HG03354 (cell line): ENCODE results near the gene SLC35G3.
"Not testable (repeated sequence)": the region's sequence is repeated elsewhere in the genome, so short reads cannot be mapped to it uniquely, and the experiment has no call there.

ENCODE experiments used
- ATAC-seq: cut with Tn5 transposase; IDR thresholded peaks from one replicate; pipeline ENCODE4 v1.9.1; 2021; ENCODE audit warnings: mild to moderate bottlenecking; ENCODE audit not compliant: unreplicated experiment, poor library complexity, severe bottlenecking

Gene SLC35G3

DNA sequence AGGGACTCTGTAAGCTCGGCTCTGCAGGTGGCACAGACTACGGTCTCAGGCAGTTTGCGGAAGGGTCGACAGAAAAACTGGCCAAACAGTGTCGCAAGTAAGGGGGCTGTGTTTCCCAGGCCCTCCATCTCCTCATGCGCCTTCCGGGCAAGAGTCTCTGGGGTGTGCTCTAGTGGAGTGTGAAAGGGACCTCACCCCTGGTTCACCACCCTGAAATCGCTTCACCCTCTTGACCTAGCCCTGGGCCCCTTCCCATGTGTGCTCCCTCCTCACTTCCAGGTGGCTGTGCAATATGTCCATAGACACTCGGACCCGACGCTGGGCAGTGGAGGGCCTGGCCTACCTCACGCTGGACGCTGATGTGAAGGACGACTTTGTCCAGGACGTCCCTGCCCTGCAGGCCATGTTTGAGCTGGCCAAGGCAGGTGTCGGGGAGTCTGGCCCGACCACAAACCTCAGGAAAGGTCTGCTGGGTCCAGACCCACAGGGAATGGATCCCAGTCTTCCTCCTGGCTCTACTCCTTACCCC lies 24.3 kb downstream of the SLC35G3 start:
- no peak for ATAC-seq

DNA sequence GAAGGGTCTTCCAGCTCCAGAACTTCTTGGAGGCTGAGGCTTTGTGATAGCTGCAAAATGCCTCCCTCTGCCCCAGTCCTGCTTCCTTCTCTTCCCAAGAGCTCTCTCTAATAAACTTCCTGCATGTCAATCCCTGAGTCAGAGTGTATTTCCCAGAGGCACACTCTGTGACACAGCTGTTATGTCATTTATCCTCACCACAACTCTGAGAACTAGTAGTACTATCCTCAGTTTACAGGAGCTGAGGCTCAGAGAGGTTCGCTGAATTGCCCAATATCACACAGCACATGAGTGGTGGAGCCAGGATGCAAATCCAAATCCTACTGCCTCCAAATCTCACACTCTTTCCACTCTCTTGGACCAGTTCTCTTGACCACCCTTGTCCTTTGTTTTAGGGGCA lies 26.5 kb downstream of the SLC35G3 start:
- no peak for ATAC-seq

DNA sequence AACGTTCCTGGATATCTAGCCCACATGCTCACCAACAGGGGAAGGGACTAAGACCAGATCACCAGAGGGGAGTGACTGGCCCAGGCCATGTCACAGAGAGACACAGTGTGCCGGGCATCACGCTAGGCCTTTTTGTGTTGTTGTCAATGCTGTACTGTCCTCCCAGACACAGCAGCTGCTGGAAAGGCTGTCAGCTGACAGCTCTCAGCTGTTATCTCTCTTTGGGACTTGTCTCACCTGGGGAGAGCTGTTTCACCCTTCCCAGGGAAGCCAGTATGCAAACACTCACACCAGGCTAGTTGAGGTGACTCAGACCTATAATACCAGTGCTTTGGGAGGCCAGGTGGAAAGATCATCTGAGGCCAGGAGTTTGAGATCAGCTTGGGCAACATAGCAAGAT lies 27.1 kb downstream of the SLC35G3 start:
- no peak for ATAC-seq

DNA sequence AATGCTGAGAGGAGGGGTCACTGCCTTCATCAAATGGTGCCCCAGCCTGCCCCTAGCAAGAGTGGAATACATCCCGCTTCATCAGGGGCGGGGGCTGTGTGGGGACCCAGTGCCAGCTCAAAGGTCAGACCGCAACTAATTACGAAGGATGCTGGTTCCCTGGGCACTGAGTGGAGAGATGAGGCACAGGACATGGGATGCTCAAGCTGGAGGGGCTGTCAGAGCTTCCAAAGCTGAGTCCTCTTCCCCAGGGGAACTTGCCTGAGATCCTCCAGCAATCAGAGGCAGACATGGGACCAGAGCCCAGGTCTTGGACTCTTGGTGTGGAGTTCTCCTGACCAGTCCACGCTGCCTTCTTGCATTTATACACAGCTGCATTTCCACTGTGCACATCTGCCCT lies 27.7 kb downstream of the SLC35G3 start:
- no peak for ATAC-seq

DNA sequence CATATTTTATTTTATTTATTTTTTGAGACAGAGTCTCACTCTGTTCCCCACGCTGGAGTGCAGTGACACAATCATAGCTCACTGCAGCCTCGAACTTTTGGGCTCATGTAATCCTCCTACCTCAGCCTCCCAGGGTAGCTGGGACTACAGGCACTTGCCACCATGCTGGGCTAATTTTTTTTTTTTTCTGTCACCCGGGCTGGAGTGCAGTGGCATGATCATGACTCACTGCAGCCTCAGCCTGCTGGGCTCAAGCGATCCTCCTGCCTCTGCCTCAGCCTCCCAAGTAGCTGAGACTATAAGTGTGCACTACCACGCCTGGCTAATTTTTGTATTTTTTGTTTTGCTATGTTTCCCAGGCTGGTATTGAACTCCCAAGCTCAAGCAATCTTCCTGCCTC lies 29.5 kb downstream of the SLC35G3 start:
- no peak for ATAC-seq

DNA sequence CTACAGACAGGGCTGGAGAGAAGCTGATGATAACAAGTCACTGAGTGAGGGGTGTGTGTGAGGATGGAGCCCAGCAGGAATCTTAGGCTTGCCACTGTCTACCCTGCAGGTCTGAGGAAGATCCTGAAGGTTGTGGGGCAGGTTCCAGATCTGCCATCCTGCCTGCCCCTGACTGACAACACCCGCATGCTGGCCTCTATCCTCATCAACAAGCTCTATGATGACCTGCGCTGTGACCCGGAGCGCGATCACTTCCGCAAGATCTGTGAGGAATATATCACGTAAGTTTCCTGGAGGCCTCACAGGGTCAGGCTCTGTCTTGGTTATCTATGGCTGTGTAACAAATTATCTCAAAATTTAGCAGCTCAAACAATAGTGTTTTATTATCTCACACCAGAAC lies 30.3 kb downstream of the SLC35G3 start:
- ATAC-seq = no peak

DNA sequence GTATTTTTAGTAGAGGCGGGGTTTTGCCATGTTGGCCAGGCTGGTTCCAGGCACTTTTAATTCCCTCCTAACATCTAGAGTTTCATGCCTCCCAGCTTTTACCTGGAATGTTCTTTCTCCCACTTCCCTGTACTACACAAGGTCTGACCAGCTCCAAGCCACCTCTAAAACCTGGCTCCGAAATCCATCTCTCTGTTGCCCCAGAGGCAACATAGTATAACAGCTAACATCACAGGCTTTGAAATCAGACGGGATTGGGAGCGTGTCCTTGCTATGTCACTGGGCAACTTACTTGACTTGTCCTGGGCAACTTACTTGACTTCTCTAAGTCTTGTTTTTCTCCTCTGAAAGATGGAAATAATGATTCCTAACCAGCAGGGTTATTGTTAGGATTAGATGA lies 31.4 kb downstream of the SLC35G3 start:
- ATAC-seq = no peak

DNA sequence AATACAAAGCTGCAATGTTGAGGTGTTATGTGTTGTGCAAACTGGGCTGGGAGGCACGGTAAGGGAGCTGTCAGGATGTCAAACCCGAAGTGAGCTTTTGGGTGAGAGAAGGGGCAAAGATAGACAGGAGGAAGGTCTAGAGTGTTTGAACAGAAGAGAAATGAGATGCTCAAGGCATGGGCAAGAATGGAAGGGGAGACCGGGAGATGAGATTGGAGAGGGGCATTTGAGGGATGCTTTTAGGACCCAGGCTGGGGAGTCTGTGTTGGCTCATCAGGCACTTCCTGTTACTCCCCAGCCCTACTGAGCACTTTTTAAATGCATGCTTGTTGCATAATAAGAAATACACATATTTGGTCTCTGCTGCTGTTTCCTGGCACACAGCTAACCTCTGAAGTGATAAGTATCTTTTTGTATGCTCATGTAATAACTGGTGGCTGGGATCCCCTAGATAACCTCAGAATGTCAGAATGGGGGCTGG lies 32.9 kb downstream of the SLC35G3 start:
- no peak for ATAC-seq

DNA sequence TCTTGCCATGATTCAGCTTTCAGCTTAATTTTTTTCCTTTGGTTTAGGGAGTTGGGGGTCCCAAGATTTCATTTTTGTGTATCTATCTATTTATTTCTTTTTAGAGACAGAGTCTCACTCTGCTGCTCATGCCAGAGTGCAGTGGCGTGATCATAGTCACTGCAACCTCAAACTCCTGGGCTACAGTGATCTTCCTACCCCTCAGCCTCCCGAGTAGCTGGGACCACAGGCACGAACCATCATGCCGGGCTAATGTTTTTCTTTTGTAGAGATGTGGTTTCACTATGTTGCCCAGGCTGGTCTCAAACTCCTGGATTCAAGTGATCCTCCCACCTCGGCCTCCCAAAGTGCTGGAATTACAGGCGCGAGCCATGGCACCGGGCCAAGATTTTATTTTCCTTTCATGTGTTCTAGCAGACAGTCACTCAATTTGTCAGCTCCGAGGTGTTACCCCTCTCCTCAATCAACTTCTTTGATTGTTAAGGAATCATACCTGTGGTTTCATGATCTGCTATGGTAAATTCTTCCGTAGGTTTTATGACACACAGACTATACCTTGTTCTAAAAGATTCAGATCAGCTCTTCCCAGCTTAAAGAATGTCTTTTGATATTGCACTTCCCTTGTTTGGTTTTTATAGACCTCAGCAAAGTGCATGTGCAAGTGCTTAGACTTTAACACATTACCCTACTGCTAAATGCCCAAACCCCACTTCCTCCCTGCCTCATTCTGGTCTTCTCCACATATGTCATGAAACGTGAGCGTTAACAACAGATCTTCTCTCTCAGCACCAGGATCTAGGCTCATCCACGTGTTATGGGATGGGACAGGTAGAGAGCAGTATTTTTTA lies 33.6 kb downstream of the SLC35G3 start:
- ATAC-seq = no peak

DNA sequence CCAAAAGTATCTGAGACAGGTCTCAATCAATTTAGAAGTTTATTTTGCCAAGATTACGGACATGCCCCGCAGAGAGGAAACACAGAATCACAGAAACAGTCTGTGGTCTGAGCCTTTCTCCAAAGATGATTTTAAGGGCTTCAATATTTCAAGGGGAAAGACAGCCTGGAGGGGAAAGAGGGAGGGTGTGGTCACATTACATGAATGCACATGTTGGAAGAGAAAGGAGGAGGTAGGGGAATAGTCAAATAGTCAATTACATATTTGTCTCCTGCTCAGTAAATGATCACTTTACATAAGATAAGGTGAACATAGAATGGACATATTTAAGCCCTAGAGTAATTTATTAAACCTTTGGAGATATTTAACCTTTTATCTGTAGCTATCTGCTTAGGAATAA lies 34.3 kb downstream of the SLC35G3 start:
- no peak for ATAC-seq

DNA sequence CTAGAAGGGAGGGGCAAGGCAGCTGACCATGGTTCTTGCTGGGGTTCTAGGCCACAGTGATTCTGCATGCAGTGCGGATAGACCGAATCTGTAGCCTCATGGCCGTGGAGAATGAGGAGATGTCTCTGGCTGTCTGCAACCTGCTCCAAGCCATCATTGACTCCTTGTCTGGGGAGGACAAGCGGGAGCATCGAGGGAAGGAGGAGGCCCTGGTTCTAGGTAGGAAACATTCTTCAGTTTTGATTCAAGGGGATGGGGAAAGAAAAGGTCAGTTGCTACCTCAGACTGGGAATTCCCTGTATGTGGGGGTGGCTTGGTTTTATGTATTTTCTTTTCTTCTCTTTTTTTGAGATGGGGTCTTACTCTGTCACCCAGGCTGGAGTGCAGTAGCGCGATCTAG lies 38.9 kb downstream of the SLC35G3 start:
- no peak for ATAC-seq

DNA sequence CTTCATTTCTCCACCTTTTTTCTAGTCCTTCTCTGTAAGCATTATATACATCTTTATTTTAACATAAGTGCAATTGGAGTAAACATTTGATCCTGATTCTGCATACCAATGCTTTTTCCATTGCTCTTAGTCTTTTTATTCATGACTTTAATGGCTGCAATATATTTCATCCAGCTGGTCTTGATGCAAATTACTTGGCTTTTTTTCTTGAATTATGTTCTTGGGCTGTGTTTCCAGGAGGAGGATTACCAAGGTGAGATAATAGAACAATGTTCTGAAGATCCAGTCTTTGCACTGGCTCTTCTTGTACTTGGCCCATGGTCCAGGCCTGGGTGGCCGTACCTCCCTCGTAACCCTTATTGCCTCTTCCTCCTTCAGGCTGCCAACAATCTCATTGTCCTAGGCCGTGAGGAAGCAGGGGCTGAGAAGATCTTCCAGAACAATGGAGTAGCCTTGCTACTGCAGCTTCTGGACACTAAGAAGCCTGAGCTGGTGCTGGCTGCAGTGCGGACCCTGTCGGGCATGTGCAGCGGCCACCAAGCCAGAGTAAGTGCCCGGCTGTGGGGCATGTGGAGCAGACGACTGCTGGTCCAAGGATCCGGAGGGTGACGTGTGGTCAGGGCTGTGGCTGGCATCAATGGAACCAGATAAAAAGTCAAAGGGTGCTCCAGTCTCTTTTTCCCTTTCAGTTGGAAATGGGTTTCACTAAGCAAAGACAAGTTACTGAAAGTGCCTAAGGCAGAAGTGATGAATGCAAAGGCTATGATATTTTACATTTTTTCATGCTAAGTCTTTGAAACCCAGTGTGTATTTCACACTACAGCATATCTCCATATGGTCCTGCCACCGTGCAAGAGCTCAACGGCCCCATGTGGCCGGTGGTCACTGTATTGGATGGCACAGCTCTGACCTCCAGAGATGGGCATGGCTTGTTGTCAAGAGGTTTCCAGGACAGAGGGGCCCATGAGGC lies 39.7 kb downstream of the SLC35G3 start:
- ATAC-seq = no peak

DNA sequence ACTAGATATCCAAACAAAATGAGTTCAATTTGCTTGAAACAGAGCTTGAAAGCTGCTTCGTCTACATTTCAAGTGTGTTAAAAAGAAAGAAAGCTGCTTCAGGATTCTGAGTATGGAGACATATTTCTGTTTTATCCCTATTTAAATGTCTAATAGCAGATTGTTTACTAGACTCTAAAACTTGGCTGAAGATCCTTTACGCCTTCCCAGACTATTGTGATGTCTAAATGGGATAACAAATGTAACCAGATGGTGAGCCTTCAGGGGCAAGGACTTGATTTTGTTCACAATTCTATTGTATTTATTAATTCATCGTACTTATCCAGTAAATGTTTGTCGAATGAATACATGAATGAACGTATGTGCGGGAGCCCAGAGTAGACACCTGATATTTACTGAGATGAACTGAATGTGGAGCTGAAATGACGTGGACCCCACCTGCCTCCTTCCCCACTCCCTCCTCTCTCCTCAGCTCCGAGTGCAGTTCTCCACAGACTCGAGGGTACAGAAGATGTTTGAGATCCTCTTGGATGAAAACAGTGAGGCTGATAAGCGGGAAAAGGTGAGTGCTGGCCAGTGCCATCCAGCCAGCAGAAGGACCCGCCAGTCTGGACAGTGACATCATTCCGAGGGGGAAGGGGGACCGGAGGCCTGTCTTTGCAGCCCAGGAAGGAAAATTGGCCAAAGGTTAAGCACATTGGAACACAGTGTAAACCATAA lies 41.6 kb downstream of the SLC35G3 start:
- ATAC-seq = no peak

DNA sequence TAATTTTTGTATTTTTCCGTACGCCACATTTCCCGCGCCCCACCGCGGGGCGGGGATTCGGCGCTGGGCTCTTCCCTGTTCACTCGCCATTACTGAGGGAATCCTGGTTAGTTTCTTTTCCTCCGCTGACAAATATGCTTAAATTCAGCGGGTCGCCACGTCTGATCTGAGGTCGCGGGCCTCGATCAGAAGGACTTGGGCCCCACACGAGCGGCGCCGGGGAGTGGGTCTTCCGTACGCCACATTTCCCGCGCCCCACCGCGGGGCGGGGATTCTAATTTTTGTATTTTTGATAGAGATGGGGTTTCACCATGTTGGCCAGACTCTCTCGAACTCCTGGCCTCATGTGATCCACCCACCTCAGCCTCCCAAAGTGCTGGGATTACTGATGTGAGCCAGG lies 43.1 kb downstream of the SLC35G3 start:
- not testable (repeated sequence) for ATAC-seq

DNA sequence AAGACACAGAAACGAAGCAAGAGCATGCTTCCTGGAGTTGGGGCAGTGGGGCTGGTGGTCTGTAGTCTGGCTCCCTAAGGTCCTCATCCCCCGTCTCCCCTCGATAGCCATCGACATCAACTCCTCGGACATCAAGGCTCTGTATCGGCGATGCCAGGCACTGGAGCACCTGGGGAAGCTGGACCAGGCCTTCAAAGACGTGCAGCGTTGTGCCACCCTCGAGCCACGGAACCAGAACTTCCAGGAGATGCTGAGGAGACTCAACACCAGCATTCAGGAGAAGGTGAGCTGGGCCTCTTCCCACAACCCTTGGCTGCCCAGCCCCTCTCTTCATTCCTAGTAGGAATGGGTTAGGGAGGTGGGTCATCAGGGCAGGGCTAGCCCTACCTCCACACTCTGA lies 44.3 kb downstream of the SLC35G3 start:
- ATAC-seq = no peak

DNA sequence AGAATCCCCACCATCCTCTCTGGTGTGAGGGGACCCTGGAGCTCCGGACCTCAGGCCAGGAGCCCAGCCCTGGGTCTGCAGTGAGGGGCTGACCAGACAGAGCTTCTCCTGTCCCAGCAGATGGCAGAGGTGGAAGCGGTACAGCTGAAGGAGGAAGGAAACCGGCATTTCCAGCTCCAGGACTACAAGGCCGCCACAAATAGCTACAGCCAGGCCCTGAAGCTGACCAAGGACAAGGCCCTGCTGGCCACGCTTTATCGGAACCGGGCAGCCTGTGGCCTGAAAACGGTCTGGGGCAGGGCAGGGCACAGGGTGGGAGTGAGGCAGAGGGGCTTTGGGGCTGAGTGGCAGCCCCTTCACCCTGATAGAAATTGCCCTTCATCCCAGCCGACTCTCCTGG lies 46.0 kb downstream of the SLC35G3 start:
- ATAC-seq = no peak

DNA sequence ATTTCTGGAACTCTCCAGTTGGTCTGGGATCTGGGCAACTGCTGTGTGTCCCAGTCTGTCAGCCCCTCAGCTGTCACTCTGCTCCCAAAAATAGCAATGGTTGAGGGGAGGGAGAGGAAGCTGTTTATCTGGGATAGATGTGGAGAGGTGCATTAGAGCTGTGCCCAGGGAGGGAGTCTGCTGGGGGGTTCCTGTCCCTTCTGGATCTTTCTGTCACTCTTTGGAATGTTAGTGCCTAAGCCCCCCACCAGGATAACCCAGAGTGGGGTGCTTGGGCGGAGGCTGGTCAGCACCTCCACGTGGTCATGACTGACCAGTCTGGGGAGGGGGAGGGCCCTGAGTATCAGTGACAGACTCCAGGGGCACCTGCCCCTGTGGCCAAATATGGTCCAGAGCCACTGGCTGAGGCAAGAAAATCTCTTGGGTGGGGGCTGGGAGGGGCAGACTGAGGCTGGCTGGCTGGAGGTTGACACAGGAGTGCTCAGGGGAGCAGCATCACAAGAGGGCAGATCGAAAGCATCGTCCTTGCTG lies 46.8 kb downstream of the SLC35G3 start, which contains the start of gene UNC45B:
Gene UNC45B (plus strand): TSS at position 443 of the 531 bp plus-strand sequence. CDS start 447 bp downstream, outside the sequence.
- no peak for ATAC-seq

DNA sequence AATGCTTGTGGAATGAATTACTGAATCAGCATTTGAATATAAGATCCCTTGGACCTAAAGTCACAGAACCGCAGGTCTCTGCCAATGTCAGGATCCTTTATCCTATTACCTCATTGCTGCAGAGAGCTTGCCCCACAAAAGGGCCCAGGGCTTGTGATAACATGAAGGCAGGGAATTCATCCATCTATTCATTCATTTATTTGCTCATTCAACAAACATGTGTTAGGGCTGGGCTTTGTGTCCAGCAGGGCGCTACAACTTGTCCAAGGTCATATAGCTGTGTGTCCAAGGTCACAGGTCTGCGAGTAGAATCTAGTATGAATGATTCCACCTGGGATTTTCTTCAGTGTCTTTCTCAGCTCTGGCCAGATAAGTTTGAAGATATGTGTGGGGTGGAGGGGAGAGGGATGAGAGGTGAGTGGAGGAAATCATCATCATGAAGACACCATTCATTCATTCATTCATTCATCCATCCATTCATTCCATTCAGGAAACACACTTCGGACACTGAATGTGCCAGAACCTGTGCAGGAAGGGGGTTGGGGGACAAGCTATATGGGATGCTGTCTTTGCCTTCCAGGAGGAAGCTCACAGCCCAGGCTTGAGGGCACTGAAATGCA lies 47.9 kb downstream of the SLC35G3 start:
- no peak for ATAC-seq

DNA sequence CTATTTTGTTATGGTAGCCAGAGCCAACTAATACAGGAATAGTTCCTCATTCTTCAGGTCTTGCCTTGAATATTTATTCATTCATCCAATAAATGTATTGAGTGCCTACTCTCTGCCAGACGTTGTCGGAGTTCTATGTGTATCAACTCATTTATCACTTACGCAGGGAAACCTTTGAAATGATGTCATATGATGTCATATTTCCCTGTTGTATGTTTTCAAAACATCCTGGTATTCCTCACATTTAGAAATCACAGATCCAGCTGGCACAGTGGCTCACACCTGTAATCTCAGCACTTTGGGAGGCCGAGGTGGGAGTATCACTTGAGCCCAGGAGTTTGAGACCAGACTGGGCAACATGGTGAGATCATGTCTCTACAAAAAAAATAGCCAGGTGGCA lies 49.4 kb downstream of the SLC35G3 start:
- no peak for ATAC-seq
